Embryonic facial prominence (tissue), 1 donor: ENCODE results near the gene CLDN11.

Experiments
- DNase-seq: peaks from one replicate; pipeline ENCODE4 v3.0.0-alpha.2; 2016; ENCODE audit errors: extremely low spot score

CLDN11 gene

GRCh38 chr3:170470063-170471016, 51.7 kb downstream of the CLDN11 start:
- DNase-seq, result peak; percentile 50

GRCh38 chr3:170471149-170471548, 52.5 kb downstream of the CLDN11 start:
- DNase-seq, result no peak

GRCh38 chr3:170473358-170473757, 54.7 kb downstream of the CLDN11 start:
- no peak for DNase-seq

GRCh38 chr3:170475092-170475685, 56.5 kb downstream of the CLDN11 start:
- DNase-seq, result no peak

GRCh38 chr3:170476291-170476690, 57.6 kb downstream of the CLDN11 start:
- DNase-seq, result no peak

- no peak for DNase-seq
Observed at GRCh38 chr3:170477395-170477794, 58.7 kb downstream of the CLDN11 start.

- no peak for DNase-seq
Observed at GRCh38 chr3:170480111-170480510, 61.4 kb downstream of the CLDN11 start.

- DNase-seq, result no peak
Observed at GRCh38 chr3:170482199-170482598, 63.5 kb downstream of the CLDN11 start.

GRCh38 chr3:170483485-170484262, 65.0 kb downstream of the CLDN11 start:
- DNase-seq, result no peak
